ENCODE data around the gene POU2F1.

POU2F1 gene

DNA sequence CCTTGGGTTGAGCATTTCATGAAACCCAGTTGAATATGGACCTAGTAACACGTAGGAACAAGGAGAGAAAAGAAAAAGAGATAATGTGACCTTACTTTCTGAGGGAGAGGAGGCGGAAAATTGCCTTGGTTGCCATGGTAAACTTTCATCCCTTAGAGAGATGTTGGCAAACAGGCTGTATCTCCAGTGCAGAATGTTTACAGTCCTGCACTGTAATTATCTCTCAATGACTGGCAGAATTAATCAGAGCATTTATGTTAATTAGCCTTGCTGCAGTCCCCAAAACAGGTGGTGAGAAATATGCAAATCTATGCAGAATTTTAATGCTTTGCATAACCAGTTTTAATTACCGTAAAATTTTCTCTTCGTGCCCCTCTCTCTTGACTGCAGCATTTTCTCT lies 150.3 kb downstream of the POU2F1 start:
- DNase-seq = no peak

- DNase-seq = no peak
Measured at GRCh38 chr1:167373398-167373797, 152.7 kb downstream of the POU2F1 start.

- no peak for DNase-seq
Measured at GRCh38 chr1:167373986-167374385, 153.3 kb downstream of the POU2F1 start.

DNA sequence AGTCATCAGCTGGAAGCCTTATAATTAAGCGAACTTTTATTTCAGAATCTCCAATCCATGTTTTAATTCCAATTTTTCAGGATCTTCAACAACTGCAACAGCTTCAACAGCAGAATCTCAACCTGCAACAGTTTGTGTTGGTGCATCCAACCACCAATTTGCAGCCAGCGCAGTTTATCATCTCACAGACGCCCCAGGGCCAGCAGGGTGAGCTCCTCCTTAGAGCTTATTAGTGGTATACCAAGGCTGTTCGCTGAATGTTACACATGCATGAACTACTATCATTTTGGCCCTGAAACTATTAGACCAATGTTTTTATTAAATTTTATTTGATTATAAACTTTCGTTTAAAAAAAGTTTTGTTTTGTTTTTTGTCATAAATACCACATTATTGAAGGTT lies 155.3 kb downstream of the POU2F1 start:
- no peak for DNase-seq

GRCh38 chr1:167387251-167387910 lies 166.7 kb downstream of the POU2F1 start:
- DNase-seq = no peak

DNA sequence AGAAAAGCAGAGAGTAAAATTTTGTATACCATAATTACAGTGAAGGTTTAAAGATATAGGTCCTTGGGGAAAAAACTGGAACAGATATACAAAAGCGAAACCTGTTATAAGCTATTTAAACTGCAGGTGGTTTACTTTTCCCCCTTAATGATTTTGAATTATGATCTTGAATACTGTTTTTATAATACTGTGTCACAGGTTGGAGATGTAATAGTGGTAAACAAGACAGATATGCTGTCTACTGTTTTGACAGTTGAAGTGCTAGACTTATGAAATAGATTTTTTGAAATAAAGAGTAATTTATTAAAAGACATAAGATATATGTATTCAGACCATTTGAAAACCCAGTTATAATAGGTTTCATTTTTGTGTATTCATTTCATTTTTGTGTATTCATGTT lies 168.3 kb downstream of the POU2F1 start:
- DNase-seq = no peak

GRCh38 chr1:167392200-167392696 lies 171.6 kb downstream of the POU2F1 start:
- no peak for DNase-seq

- DNase-seq = no peak
Measured at GRCh38 chr1:167400359-167400953, 179.8 kb downstream of the POU2F1 start.

DNA sequence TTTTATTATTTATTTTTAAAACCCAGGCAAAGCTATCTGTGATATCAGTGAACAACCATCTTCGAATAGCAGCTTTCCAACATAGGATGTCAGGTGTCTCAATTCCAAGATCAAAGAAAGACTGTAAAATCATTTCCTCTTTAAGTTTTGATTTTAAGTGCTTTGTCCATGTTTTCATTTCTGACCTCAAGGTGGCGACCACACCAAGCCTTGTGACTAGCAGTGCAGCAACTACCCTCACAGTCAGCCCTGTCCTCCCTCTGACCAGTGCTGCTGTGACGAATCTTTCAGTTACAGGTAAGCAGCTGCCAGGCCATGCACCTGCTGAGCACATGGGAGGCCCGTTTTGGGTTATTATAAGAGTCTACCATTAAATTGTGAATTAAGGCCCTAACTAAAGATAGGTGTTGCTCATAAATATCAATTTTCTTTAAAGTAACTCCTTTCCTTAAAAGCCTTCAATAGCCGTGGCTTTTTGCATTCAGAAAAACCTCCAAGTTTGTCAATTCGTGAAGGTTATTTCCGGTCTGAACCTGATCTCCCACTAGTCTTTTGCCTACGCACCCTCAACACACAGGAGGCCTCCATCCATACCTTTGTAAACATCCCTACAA lies 180.7 kb downstream of the POU2F1 start:
- no peak for DNase-seq

DNA sequence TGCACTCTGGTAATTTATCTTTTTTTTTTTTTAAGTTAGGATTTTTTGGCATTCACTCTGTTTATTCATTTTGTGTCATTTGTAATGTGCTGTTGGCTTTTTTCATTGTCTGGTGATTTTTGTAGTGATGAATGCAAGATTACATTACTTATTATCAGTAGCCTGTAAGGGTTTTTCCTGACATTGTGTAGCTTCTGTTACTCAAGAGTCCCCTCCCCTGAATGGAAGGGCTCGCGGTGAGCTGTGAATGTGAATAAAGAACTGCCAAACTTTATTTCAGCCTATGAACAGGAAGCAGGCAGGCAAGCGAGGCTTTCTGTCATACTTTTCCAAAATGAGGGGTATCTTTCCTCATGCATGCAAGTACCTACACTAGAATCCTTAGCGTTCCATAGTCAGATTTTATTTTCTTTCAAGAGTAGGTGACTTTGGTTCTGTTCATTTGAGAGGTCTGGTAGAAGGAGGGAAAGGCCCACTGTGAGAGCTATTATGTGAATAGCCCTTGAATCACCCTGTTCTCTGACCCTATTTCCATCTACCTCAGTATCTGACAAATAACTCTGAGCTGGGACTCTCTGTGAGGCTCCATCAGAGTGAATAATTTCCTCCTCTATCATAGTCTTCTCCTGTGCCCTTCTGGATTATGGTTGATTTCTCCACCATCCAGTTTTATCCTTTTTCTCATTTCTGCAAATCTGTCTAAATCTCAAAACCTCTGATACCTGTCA lies 183.6 kb downstream of the POU2F1 start:
- DNase-seq = no peak

GRCh38 chr1:167404908-167405307 lies 184.2 kb downstream of the POU2F1 start:
- no peak for DNase-seq

GRCh38 chr1:167408355-167408754 lies 187.7 kb downstream of the POU2F1 start:
- DNase-seq = no peak

DNA sequence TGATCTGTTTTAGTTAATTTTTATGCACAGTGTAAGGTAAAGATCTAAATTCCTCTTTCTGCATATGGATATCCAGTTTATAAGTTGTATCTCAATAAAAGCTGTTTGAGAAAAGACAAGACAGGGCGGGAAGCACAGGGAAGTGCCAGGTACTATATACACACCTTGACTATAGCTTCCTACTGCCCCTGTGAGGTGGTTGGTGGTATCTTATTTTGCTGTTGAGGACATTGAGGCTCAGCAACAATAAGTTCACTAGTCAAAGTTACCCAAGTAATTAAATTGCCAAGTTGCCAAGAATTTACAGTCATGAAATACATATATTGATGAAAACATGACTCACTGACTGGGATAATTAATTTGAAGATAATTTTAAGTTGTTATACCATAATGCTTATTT lies 188.5 kb downstream of the POU2F1 start:
- DNase-seq = no peak

DNA sequence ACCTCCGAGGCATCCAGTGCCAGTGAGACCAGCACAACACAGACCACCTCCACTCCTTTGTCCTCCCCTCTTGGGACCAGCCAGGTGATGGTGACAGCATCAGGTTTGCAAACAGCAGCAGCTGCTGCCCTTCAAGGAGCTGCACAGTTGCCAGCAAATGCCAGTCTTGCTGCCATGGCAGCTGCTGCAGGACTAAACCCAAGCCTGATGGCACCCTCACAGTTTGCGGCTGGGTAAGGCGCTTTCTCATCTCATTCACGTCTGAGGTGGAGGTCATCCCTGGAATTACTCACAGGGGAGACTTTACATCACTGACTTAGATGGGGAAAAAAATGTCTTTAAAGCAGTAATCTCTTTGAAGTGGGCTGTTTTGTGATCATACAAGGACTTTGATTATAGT lies 191.4 kb downstream of the POU2F1 start:
- no peak for DNase-seq

- no peak for DNase-seq
Measured at GRCh38 chr1:167412920-167413319, 192.2 kb downstream of the POU2F1 start.

- DNase-seq = no peak
Measured at GRCh38 chr1:167413328-167413727, 192.6 kb downstream of the POU2F1 start.

DNA sequence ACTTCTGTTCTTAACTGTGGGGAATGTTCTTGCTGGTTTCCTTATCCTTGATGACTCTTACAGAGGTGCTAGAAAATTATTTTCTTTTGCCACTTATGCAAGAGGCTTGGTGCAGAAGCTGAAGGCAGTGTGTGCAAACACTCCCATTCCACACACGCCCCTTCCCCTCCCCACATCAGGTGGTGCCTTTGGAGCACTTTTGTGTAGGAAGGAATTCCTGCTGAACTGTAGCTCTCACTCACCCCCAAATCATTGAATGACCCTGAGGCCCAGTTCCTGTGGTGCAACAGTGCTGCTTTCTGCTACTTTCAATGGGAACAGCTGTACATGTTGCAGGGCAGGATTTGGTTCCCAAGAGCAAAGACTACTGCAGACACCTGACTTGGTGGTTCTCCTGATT lies 195.8 kb downstream of the POU2F1 start:
- no peak for DNase-seq

DNA sequence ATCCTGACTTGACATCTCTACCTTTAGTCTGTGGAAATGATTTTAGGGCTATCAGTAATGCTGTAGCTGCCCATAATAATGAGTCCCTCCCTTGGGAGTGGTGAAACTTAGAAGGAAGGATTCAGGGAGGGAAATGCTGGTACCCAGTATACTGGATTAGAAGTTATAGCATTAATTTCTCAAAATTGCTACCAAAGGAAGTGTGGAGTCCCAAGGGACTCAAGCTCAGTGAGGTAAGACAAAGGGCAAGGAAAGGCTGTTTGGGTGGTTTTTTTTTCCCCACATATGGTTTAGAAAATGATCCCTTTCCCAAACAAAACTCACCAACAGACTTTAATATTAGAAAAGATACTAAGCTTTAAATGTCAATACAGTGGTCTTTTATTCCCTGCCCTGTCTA lies 197.7 kb downstream of the POU2F1 start:
- no peak for DNase-seq

- no peak for DNase-seq
Measured at GRCh38 chr1:167419245-167419644, 198.6 kb downstream of the POU2F1 start.

DNA sequence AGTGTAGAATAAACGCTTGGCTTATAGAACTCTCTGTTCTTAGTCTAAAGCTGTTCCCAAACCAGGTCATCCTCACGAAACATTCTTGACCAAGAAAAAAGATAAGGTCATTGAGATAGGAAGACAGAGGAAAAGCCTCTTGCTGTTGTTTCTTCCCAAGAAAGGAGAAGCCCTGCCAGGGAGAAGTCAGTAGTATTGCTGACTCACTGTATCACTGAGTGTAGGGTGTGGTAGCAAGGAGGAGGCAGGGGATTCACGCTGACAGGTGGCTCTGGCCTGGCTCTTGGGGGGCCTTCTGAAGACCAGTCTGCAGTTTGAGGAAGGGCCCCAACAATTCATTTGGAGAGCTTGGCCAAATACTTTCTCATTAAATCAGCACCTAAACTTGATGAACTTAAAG lies 199.8 kb downstream of the POU2F1 start:
- no peak for DNase-seq

- DNase-seq = no peak
Measured at GRCh38 chr1:167423684-167424619, 203.3 kb downstream of the POU2F1 start.

GRCh38 chr1:167425482-167425881 lies 204.8 kb downstream of the POU2F1 start:
- DNase-seq = no peak

DNA sequence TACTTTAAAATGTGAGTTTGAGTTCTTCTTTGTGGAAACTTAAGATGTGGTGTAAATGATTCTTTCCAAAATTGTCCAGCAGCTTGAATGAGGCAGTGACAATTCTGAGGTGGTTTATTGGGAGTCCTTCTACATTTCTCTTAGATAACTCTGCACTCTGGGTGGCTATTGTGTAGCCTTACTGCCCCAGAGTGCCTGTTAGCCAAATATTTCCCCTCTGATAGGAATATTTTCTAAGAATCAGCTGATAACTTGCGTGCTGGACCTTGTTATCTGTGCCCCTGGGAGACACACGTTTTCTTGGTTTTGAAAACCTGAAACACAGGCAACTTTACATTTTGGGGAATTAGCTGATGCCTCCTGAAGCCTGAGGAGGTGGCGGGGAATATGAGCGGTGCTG lies 206.0 kb downstream of the POU2F1 start:
- DNase-seq = no peak
